Thyroid gland (tissue), 4 donors: Measurements from ENCODE around the gene ZMIZ1.

Experiments used
- POLR2A ChIP-seq, 2 donors: fragments of 450-650 bp; IDR thresholded peaks; one replicate each; pipeline ENCODE4 v1.6.1; 2017; ENCODE audit warnings: antibody characterized with exemption in 2 of 2, mild to moderate bottlenecking in 2 of 2, moderate library complexity in 1 of 2
- TF ChIP-seq, protein P1 (sequence below), 6 experiments: fragments of 200-600 bp in 3 of 6; fragments of 450-650 bp in 3 of 6; sonication (generic) in 3 of 6; IDR thresholded peaks; one replicate each; pipeline ENCODE4 v1.5.1; 2016 to 2019; ENCODE audit warnings: antibody characterized with exemption in 6 of 6, mild to moderate bottlenecking in 2 of 6, inconsistent platforms in 1 of 6, moderate library complexity in 1 of 6

DNA sequence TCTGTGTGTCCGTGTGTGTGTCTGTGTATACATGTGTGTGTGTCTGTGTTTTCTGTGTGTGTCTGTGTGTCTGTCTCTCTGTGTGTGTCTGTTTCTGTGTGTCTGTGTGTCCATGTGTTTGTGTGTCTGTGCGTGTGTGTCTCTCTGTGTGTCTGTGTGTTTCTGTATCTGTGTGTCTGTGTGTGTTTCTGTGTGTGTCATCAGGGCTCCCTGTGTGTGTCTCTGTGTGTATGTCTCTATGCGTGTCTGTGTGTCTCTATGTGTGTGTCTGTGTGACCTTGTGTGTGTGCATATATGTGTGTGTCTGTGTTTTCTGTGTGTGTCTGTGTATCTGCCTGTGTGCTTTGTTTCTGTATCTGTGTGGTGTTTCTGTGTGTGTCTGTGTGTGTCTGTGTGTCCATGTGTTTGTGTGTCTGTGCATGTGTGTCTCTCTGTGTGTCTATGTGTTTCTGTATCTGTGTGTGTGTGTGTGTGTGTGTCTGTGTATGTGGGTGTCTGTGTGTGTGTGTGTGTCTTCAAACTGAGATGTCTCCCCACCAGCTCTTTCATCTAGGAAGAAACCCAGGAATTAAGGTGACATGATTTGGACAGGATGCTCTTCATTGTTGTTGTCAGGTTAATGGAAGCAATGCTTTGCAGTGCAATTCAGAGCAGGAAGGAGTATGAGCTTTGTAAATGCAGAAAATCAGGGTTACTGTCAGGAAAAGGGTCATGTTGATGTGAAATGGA, 257.8 kb downstream of the ZMIZ1 start:
- TF ChIP-seq POLR2A (IDR thresholded peaks at IDR 0.05), result no peak
- TF ChIP-seq, protein P1, sequence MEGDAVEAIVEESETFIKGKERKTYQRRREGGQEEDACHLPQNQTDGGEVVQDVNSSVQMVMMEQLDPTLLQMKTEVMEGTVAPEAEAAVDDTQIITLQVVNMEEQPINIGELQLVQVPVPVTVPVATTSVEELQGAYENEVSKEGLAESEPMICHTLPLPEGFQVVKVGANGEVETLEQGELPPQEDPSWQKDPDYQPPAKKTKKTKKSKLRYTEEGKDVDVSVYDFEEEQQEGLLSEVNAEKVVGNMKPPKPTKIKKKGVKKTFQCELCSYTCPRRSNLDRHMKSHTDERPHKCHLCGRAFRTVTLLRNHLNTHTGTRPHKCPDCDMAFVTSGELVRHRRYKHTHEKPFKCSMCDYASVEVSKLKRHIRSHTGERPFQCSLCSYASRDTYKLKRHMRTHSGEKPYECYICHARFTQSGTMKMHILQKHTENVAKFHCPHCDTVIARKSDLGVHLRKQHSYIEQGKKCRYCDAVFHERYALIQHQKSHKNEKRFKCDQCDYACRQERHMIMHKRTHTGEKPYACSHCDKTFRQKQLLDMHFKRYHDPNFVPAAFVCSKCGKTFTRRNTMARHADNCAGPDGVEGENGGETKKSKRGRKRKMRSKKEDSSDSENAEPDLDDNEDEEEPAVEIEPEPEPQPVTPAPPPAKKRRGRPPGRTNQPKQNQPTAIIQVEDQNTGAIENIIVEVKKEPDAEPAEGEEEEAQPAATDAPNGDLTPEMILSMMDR (IDR thresholded peaks at IDR 0.05), result no peak
